Caco-2 (cell line): Measurements from ENCODE around the gene PTTG1IP. TPM values are rescaled to one million over a fixed set of nuclear protein-coding genes. Genes with fewer than 3 reads are reported as not detected.

ENCODE experiments used
- BruUV-seq: library from RNA; stranded (reverse); fragments of 400-500 nt; replicated peaks from 2 replicates; lab custom pipeline; 2021; lab: Mats Ljungman, UMichigan
- CTCF ChIA-PET: fragments of 300-600 bp; sonication (Branson Sonifier 250); formaldehyde crosslinking; loops from one replicate; lab custom pipeline; 2022; ENCODE audit warnings: antibody characterized with exemption; lab: Charles Lee
- POLR2A ChIA-PET: fragments of 300-600 bp; sonication (Branson Sonifier 250); formaldehyde crosslinking; loops from one replicate; lab custom pipeline; 2022; ENCODE audit warnings: antibody characterized with exemption; lab: Charles Lee
- DNase-seq, 2 experiments: peaks; one replicate each; pipeline versions ENCODE4 v3.0.0 to v3.0.0-alpha.2; 2020 to 2022
- H3K27me3 ChIP-seq: replicated peaks from 2 replicates; pipeline ENCODE4 v1.6.0; 2011; ENCODE audit warnings: low read length; ENCODE audit not compliant: control insufficient read depth, insufficient read depth
- H3K36me3 ChIP-seq: 2 replicates; pipeline ENCODE4 v1.5.1; 2011; ENCODE audit warnings: low read length; ENCODE audit not compliant: control insufficient read depth, insufficient read depth
- H3K4me1 ChIP-seq: fragments of 250-450 bp; sonication (Bioruptor Pico); 2 replicates; pipeline ENCODE4 v1.5.1; 2020; ENCODE audit warnings: mild to moderate bottlenecking
- H3K4me3 ChIP-seq: 2 replicates; pipeline ENCODE4 v1.5.1; 2011; ENCODE audit warnings: low read depth, mild to moderate bottlenecking, control low read depth, low read length
- H3K9me3 ChIP-seq: fragments of 250-450 bp; sonication (Bioruptor Pico); 2 replicates; pipeline ENCODE4 v1.5.1; 2020; ENCODE audit warnings: mild to moderate bottlenecking, moderate library complexity
- H3K27ac Mint-ChIP-seq: one replicate; pipeline ENCODE4 v1.8.0; 2022; ENCODE audit warnings: mixed read lengths; ENCODE audit not compliant: unreplicated experiment
- H3K27me3 Mint-ChIP-seq: one replicate; pipeline ENCODE4 v1.8.0; 2022; ENCODE audit warnings: mixed read lengths; ENCODE audit not compliant: insufficient read depth, unreplicated experiment
- H3K36me3 Mint-ChIP-seq: one replicate; pipeline ENCODE4 v1.8.0; 2022; ENCODE audit warnings: mild to moderate bottlenecking, mixed read lengths; ENCODE audit not compliant: insufficient read depth, unreplicated experiment
- H3K4me1 Mint-ChIP-seq: one replicate; pipeline ENCODE4 v1.8.0; 2022; ENCODE audit warnings: low read depth, mixed read lengths; ENCODE audit not compliant: unreplicated experiment
- H3K4me3 Mint-ChIP-seq: one replicate; pipeline ENCODE4 v1.8.0; 2022; ENCODE audit warnings: mild to moderate bottlenecking, moderate library complexity, mixed read lengths; ENCODE audit not compliant: unreplicated experiment
- H3K9me3 Mint-ChIP-seq: one replicate; pipeline ENCODE4 v1.8.0; 2022; ENCODE audit warnings: mixed read lengths; ENCODE audit not compliant: unreplicated experiment
- CTCF ChIP-seq, 2 experiments: fragments of 200-600 bp in 1 of 2; IDR thresholded peaks; 1 replicate in 1 of 2; 2 replicates in 1 of 2; pipeline versions ENCODE4 v1.5.1 to v1.8.0; 2011 to 2022; ENCODE audit warnings: antibody characterized with exemption in 1 of 2, control low read depth in 1 of 2, inconsistent platforms in 1 of 2, low read depth in 1 of 2, low read length in 1 of 2, mild to moderate bottlenecking in 1 of 2, moderate library complexity in 1 of 2; ENCODE audit not compliant: insufficient read depth in 1 of 2, severe bottlenecking in 1 of 2, unreplicated experiment in 1 of 2
- intact Hi-C: fragments of 100-400 bp; cut with micrococcal nuclease; formaldehyde crosslinking; loops from one replicate; pipeline ENCODE4 v1.10.0; 2022; ENCODE audit not compliant: unreplicated experiment
- total RNA-seq: library from RNA; stranded (reverse); gene quantifications from 2 replicates; pipeline ENCODE4 v1.2.3, GENCODE V29; 2022

PTTG1IP gene
- total RNA-seq, 1 experiment from 2014 or later: 296 TPM

GRCh38 chr21:44831227-44831860 is 42.1 kb downstream of the PTTG1IP start:
- POLR2A ChIA-PET: no interaction called here

GRCh38 chr21:44829507-44830092 is 43.9 kb downstream of the PTTG1IP start:
- H3K27me3 ChIP-seq: no peaks in the 10 kb centered on the region
- H3K4me1 Mint-ChIP-seq: no peaks in the 10 kb centered on the region
- no peak for TF ChIP-seq CTCF (IDR thresholded peaks at IDR 0.05; ENCODE audit: insufficient read depth in 1 of 2, low read depth in 1 of 2, low read length in 1 of 2, severe bottlenecking in 1 of 2, unreplicated experiment in 1 of 2)
- no TSS peak for BruUV-seq
- no peaks in the 10 kb centered on the region for H3K36me3 ChIP-seq
- no peak overlapping the region for H3K27ac Mint-ChIP-seq
- intact Hi-C loops: no loop called here
- H3K9me3 Mint-ChIP-seq: peaks cover 33% of the 10 kb centered on the region
- no peak overlapping the region for H3K4me3 ChIP-seq
- H3K9me3 ChIP-seq: peaks cover 9% of the 10 kb centered on the region; the same call in 1 of the 2 replicates
- CTCF ChIA-PET: no interaction called here
- no peak overlapping the region for H3K4me3 Mint-ChIP-seq
- H3K4me1 ChIP-seq: no peaks in the 10 kb centered on the region
- no peaks in the 10 kb centered on the region for H3K27me3 Mint-ChIP-seq
- no peak for DNase-seq
- H3K36me3 Mint-ChIP-seq: peaks cover 6% of the 10 kb centered on the region
- POLR2A ChIA-PET: no interaction called here

More at GRCh38 chr21:44831227-44831860, 42.1 kb downstream of the PTTG1IP start:
- no peaks in the 10 kb centered on the region for H3K27me3 Mint-ChIP-seq
- CTCF ChIA-PET: no interaction called here
- H3K9me3 Mint-ChIP-seq: peaks cover 27% of the 10 kb centered on the region
- no peak for DNase-seq
- H3K4me1 Mint-ChIP-seq: no peaks in the 10 kb centered on the region
- Histone ChIP-seq H3K4me1 (peaks cover under 1% of the 10 kb centered on the region; the same call in 1 of the 2 replicates), H3K4me3 (no peak overlapping the region), H3K27me3 (no peaks in the 10 kb centered on the region), H3K36me3 (no peaks in the 10 kb centered on the region), H3K9me3 (peaks cover 9% of the 10 kb centered on the region; the same call in 1 of the 2 replicates)
- no peak for TF ChIP-seq CTCF (IDR thresholded peaks at IDR 0.05; ENCODE audit: insufficient read depth in 1 of 2, low read depth in 1 of 2, low read length in 1 of 2, severe bottlenecking in 1 of 2, unreplicated experiment in 1 of 2)
- H3K36me3 Mint-ChIP-seq: peaks cover 6% of the 10 kb centered on the region
- H3K4me3 Mint-ChIP-seq: no peak overlapping the region
- BruUV-seq: no TSS peak
- H3K27ac Mint-ChIP-seq: no peak overlapping the region
- intact Hi-C loops: no loop called here

GRCh38 chr21:44828362-44829056 is 45.0 kb downstream of the PTTG1IP start:
- intact Hi-C loops: no loop called here
- H3K4me1 Mint-ChIP-seq: no peaks in the 10 kb centered on the region
- ChIA-PET CTCF (no interaction called here), POLR2A (no interaction called here)
- H3K27me3 Mint-ChIP-seq: no peaks in the 10 kb centered on the region
- Histone ChIP-seq H3K36me3 (no peaks in the 10 kb centered on the region), H3K27me3 (no peaks in the 10 kb centered on the region), H3K4me1 (no peaks in the 10 kb centered on the region), H3K9me3 (peaks cover 13% of the 10 kb centered on the region; the same call in 1 of the 2 replicates), H3K4me3 (no peak overlapping the region)
- TF ChIP-seq CTCF (IDR thresholded peaks at IDR 0.05; ENCODE audit: insufficient read depth in 1 of 2, low read depth in 1 of 2, low read length in 1 of 2, severe bottlenecking in 1 of 2, unreplicated experiment in 1 of 2): no peak
- peaks cover 38% of the 10 kb centered on the region for H3K9me3 Mint-ChIP-seq
- peaks cover 12% of the 10 kb centered on the region for H3K36me3 Mint-ChIP-seq
- no peak for DNase-seq
- H3K4me3 Mint-ChIP-seq: no peak overlapping the region
- no TSS peak for BruUV-seq
- H3K27ac Mint-ChIP-seq: no peak overlapping the region
